ENCODE measurements around the gene GPR89B.
"Not testable (repeated sequence)": the region's sequence is repeated elsewhere in the genome, so short reads cannot be mapped to it uniquely, and the experiment has no call there.

GPR89B gene

GRCh38 chr1:147928236-147929132, at the start of gene GPR89B:
Gene GPR89B (plus strand): TSS chr1:147928420. CDS start chr1:147928537, 117 bp downstream.
- DNase-seq (ENCODE audit: low read depth in 2 of 2) = peak; percentile 73 to 89

GRCh38 chr1:147879911-147880310, 48.3 kb upstream of the GPR89B start:
- no peak for DNase-seq (ENCODE audit: low read depth in 2 of 2)

GRCh38 chr1:147882535-147882934, 45.7 kb upstream of the GPR89B start:
- DNase-seq (ENCODE audit: low read depth in 2 of 2) = no peak

- DNase-seq (ENCODE audit: low read depth in 2 of 2) = peak; percentile 8 to 29
Measured at GRCh38 chr1:147890177-147890790, 37.9 kb upstream of the GPR89B start.

- no peak for DNase-seq (ENCODE audit: low read depth in 2 of 2)
Measured at GRCh38 chr1:147891088-147891487, 37.1 kb upstream of the GPR89B start.

GRCh38 chr1:147892216-147892615, 36.0 kb upstream of the GPR89B start:
- no peak for DNase-seq (ENCODE audit: low read depth in 2 of 2)

GRCh38 chr1:147892731-147893214, 35.4 kb upstream of the GPR89B start:
- DNase-seq (ENCODE audit: low read depth in 2 of 2) = no peak

- no peak for DNase-seq (ENCODE audit: low read depth in 2 of 2)
Measured at GRCh38 chr1:147895123-147895522, 33.1 kb upstream of the GPR89B start.

- DNase-seq (ENCODE audit: low read depth in 2 of 2) = no peak
Measured at GRCh38 chr1:147897029-147897752, 31.0 kb upstream of the GPR89B start.

GRCh38 chr1:147897789-147898188, 30.4 kb upstream of the GPR89B start:
- no peak for DNase-seq (ENCODE audit: low read depth in 2 of 2)

- DNase-seq (ENCODE audit: low read depth in 2 of 2) = no peak
Measured at GRCh38 chr1:147902253-147902845, 25.9 kb upstream of the GPR89B start, which contains the start of gene GJA8. Gene GJA8 (plus strand): TSS chr1:147902795. CDS start chr1:147907956, 5,161 bp downstream.

- no peak for DNase-seq (ENCODE audit: low read depth in 2 of 2)
Measured at GRCh38 chr1:147904726-147905125, 23.5 kb upstream of the GPR89B start.

- no peak for DNase-seq (ENCODE audit: low read depth in 2 of 2)
Measured at GRCh38 chr1:147907786-147908509, 20.3 kb upstream of the GPR89B start.

GRCh38 chr1:147912553-147912952, 15.7 kb upstream of the GPR89B start:
- DNase-seq (ENCODE audit: low read depth in 2 of 2) = no peak

GRCh38 chr1:147913362-147913942, 14.8 kb upstream of the GPR89B start:
- DNase-seq (ENCODE audit: low read depth in 2 of 2) = no peak

- no peak for DNase-seq (ENCODE audit: low read depth in 2 of 2)
Measured at GRCh38 chr1:147919896-147920295, 8.3 kb upstream of the GPR89B start.

GRCh38 chr1:147924813-147925212, 3.4 kb upstream of the GPR89B start:
- DNase-seq (ENCODE audit: low read depth in 2 of 2) = no peak

GRCh38 chr1:147927215-147927614, 1.0 kb upstream of the GPR89B start:
- DNase-seq (ENCODE audit: low read depth in 2 of 2) = not testable (repeated sequence)

GRCh38 chr1:147927689-147928088, 531 bp upstream of the GPR89B start:
- not testable (repeated sequence) for DNase-seq (ENCODE audit: low read depth in 2 of 2)

- DNase-seq (ENCODE audit: low read depth in 2 of 2) = not testable (repeated sequence)
Measured at GRCh38 chr1:147931137-147931536, 2.9 kb downstream of the GPR89B start.

- DNase-seq (ENCODE audit: low read depth in 2 of 2) = not testable (repeated sequence)
Measured at GRCh38 chr1:147935296-147935695, 7.1 kb downstream of the GPR89B start.
